Neuronal stem cell (in vitro differentiated cells): ENCODE measurements around the gene TMEM9.
A peak's percentile ranks its signal among the peaks of the same experiment; 100 is the strongest.

Source experiments
- DNase-seq: peaks from one replicate; pipeline ENCODE4 v3.0.0-alpha.2; 2013; ENCODE audit warnings: low spot score
- H2AFZ ChIP-seq: one replicate; pipeline ENCODE4 v1.6.1; 2013; ENCODE audit warnings: mild to moderate bottlenecking, low read length, inconsistent platforms
- H2AK5ac ChIP-seq: 2 replicates; pipeline ENCODE4 v1.6.1; 2013; ENCODE audit warnings: low read depth, mild to moderate bottlenecking, inconsistent platforms, low read length, moderate library complexity, mixed read lengths
- H2BK120ac ChIP-seq: 2 replicates; pipeline ENCODE4 v1.6.1; 2013; ENCODE audit warnings: low read depth, mild to moderate bottlenecking, inconsistent platforms, low read length, moderate library complexity, mixed read lengths
- H2BK12ac ChIP-seq: one replicate; pipeline ENCODE4 v1.6.1; 2013; ENCODE audit warnings: low read length, inconsistent platforms
- H2BK15ac ChIP-seq: 2 replicates; pipeline ENCODE4 v1.6.1; 2013; ENCODE audit warnings: mild to moderate bottlenecking, low read length, inconsistent platforms, mixed read lengths
- H2BK5ac ChIP-seq: one replicate; pipeline ENCODE4 v1.6.1; 2013; ENCODE audit warnings: inconsistent platforms, mild to moderate bottlenecking, low read length, moderate library complexity
- H3K14ac ChIP-seq: one replicate; pipeline ENCODE4 v1.6.1; 2013; ENCODE audit warnings: low read length, inconsistent platforms
- H3K18ac ChIP-seq: 2 replicates; pipeline ENCODE4 v1.6.1; 2013; ENCODE audit warnings: low read length, inconsistent platforms
- H3K23ac ChIP-seq: 2 replicates; pipeline ENCODE4 v1.6.1; 2013; ENCODE audit warnings: low read depth, mild to moderate bottlenecking, mixed read lengths, low read length, inconsistent platforms; ENCODE audit not compliant: poor library complexity
- H3K27ac ChIP-seq: replicated peaks from 3 replicates; pipeline ENCODE4 v1.5.1; 2013; ENCODE audit warnings: low read length, inconsistent platforms
- H3K27me3 ChIP-seq, 3 experiments: 2 replicates each; pipeline ENCODE4 v1.6.1; 2013; ENCODE audit warnings: low read length in 3 of 3, mild to moderate bottlenecking in 2 of 3, inconsistent platforms in 1 of 3, low read depth in 1 of 3, mixed read lengths in 1 of 3, moderate library complexity in 1 of 3; ENCODE audit not compliant: control insufficient read depth in 3 of 3, insufficient read depth in 3 of 3
- H3K36me3 ChIP-seq, 2 donors: replicated peaks in 1 of 2; 2 replicates each; pipeline ENCODE4 v1.6.1; 2013; ENCODE audit warnings: low read length in 2 of 2; ENCODE audit not compliant: control insufficient read depth in 2 of 2, insufficient read depth in 2 of 2
- H3K4ac ChIP-seq: 2 replicates; pipeline ENCODE4 v1.6.1; 2013; ENCODE audit warnings: inconsistent platforms, mild to moderate bottlenecking, low read length, moderate library complexity
- H3K4me1 ChIP-seq, 2 donors: 1 replicate in 1 of 2; 2 replicates in 1 of 2; pipeline ENCODE4 v1.6.1; 2013; ENCODE audit warnings: low read length in 2 of 2, low read depth in 1 of 2; ENCODE audit not compliant: control insufficient read depth in 2 of 2, insufficient read depth in 1 of 2
- H3K4me2 ChIP-seq: one replicate; pipeline ENCODE4 v1.6.1; 2013; ENCODE audit warnings: mild to moderate bottlenecking, low read length, inconsistent platforms; ENCODE audit not compliant: insufficient read depth, poor library complexity, severe bottlenecking
- H3K4me3 ChIP-seq, 2 donors: 2 replicates each; pipeline ENCODE4 v1.5.1; 2013; ENCODE audit warnings: low read length in 2 of 2, mild to moderate bottlenecking in 2 of 2, inconsistent platforms in 1 of 2, moderate library complexity in 1 of 2
- H3K79me1 ChIP-seq: one replicate; pipeline ENCODE4 v1.6.1; 2013; ENCODE audit warnings: low read depth, mild to moderate bottlenecking, inconsistent platforms, low read length, moderate library complexity
- H3K9ac ChIP-seq: one replicate; pipeline ENCODE4 v1.6.1; 2013; ENCODE audit warnings: mild to moderate bottlenecking, low read depth, low read length, inconsistent platforms; ENCODE audit not compliant: poor library complexity
- H3K9me3 ChIP-seq, 2 donors: replicated peaks in 1 of 2; 2 replicates each; pipeline versions ENCODE3 to v1.6.1; 2013; ENCODE audit warnings: low read length in 2 of 2, mild to moderate bottlenecking in 2 of 2, inconsistent platforms in 1 of 2, low read depth in 1 of 2, mixed read lengths in 1 of 2, moderate library complexity in 1 of 2; ENCODE audit not compliant: control insufficient read depth in 2 of 2, insufficient read depth in 1 of 2
- H4K8ac ChIP-seq: one replicate; pipeline ENCODE4 v1.6.1; 2013; ENCODE audit warnings: low read depth, mild to moderate bottlenecking, inconsistent platforms, low read length, moderate library complexity
- H4K91ac ChIP-seq: one replicate; pipeline ENCODE4 v1.6.1; 2013; ENCODE audit warnings: low read length, low read depth, mild to moderate bottlenecking, inconsistent platforms; ENCODE audit not compliant: poor library complexity
- WGBS, 2 donors: extraction: QIAGEN DNeasy Blood & Tissue Kit; methylation state at CpG; one replicate each; pipeline ENCODE4 v1.1.7; 2013; ENCODE audit warnings: missing lambda C conversion rate in 2 of 2, mixed read lengths in 1 of 2; ENCODE audit not compliant: insufficient read length in 2 of 2, insufficient replicate concordance in 1 of 2; ENCODE audit errors: extremely low coverage in 2 of 2; 5-methylcytosine and 5-hydroxymethylcytosine counted together

The TMEM9 gene

DNA sequence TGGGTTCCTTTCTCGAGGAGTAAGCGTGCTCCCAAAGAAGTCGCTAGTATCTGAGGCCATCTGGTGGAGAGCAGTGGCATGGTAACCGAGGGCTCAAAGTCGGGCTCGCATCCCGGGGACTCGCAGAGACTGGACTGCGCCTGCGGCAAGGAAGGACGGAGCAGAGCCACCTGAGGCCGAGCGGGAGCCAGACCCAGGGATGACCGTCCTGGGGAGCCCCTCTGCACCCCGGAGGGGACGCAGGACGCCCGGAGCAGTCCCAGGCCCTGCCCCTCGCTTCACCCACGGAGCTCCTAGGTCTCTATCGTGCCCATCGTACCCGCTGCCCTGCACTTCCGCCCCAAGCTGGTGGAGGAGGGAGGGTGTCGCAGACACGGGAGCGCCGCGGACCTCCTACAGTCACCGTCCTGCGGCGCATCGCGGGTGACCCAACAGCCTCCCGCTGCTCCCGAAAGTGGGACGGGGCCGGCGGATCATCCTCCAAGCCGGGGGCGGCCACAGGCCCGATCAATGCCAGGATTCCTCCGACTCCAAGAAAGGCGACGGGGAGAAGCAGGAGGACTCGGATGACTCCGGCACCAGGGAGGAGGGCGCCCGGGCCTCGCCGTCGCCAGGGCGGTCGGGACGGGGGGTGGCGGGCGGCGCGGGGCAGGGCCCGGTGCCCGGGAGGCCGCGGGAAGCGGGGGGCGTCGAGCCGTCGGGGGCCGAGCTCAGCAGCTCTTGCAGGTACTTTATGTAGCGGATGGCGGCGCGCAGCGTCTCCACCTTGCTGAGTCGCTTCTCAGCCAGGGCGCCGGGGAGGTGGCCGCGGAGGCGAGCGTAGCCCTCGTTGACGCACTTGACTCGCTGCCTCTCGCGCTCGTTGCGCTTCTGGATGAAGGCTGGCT is 39.8 kb downstream of the TMEM9 start:
- H3K18ac ChIP-seq: peak overlapping the region; percentile 97
- peak overlapping the region; percentile 96 for H2AFZ ChIP-seq
- H2BK5ac ChIP-seq: no peak overlapping the region
- H3K27me3 ChIP-seq: peaks cover 0 to 18% (median 11%) of the 10 kb centered on the region in 3 experiments
- no peaks in the 10 kb centered on the region for H3K9me3 ChIP-seq
- no CpG with 5 or more reads among the region's 88 CpGs for WGBS, 2 donors
- peaks cover 7 to 10% of the 10 kb centered on the region in 2 donors for H3K4me1 ChIP-seq
- H3K36me3 ChIP-seq: no peaks in the 10 kb centered on the region
- H3K14ac ChIP-seq: peak overlapping the region; percentile 92
- DNase-seq: peak; percentile 88
- H4K8ac ChIP-seq: peak overlapping the region; percentile 19
- H4K91ac ChIP-seq: no peak overlapping the region
- peak overlapping the region; percentile 77 for H2BK15ac ChIP-seq
- H3K9ac ChIP-seq: peak overlapping the region; percentile 92
- no peak overlapping the region for H2BK120ac ChIP-seq
- peak overlapping the region; percentile 83 for H3K23ac ChIP-seq
- H3K79me1 ChIP-seq: no peaks in the 10 kb centered on the region
- H2BK12ac ChIP-seq: no peak overlapping the region
- H3K4me2 ChIP-seq: peak overlapping the region; percentile 86
- peak overlapping the region; percentile 59 for H2AK5ac ChIP-seq
- peak overlapping the region; percentile 86 for H3K4ac ChIP-seq
- H3K4me3 ChIP-seq: peak overlapping the region; percentile 44 to 92
- H3K27ac ChIP-seq: no peak overlapping the region

DNA sequence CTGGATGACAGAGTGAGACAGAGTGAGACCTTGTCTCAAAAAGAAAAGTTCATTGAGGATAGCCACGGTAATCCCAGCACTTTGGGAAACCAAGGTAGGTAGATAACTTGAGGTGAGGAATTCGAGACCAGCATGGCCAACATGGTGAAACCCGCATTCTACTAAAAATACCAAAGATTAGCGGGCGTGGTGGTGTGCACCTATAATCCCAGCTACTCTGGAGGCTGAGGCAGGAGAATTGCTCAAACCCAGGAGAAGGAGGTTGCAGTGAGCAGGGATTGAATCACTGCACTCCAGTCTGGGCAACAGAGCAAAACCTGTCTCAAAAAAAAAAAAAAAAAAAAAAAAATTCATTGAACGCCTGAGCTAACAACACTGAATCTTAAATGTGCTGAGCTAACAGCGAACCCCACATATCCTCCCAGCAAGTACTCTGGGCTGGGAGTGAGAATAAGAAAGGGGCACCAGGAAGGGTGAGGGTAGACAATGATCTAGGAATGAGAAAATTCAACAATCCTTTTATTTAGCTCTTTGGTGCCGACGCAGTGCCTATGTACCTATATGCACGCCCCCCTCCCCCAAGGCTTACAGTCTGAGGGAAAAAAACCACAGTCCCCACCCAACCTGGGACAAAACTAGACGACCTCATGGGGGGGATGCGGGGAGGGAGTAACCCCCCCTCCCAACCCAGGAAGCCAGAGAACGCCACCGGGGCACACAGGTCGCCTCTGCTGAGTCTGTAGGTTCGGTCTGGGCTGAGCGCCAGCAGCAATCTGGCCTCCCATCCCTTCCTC is 40.6 kb downstream of the TMEM9 start:
- Histone ChIP-seq H3K27ac (no peak overlapping the region), H2AFZ (peak overlapping the region; percentile 96), H3K79me1 (no peaks in the 10 kb centered on the region), H4K8ac (no peak overlapping the region), H3K18ac (peak overlapping the region; percentile 81), H3K14ac (no peak overlapping the region), H3K9ac (no peak overlapping the region), H4K91ac (no peak overlapping the region), H3K4me1 (peaks cover 7 to 12% of the 10 kb centered on the region in 2 donors), H3K4ac (peak overlapping the region; percentile 77), H2BK15ac (peak overlapping the region; percentile 88), H3K4me3 (no peak overlapping the region), H3K9me3 (no peaks in the 10 kb centered on the region), H3K4me2 (peak overlapping the region; percentile 86), H2AK5ac (no peak overlapping the region), H3K36me3 (no peaks in the 10 kb centered on the region), H3K27me3 (peaks cover 0 to 18% (median 11%) of the 10 kb centered on the region in 3 experiments), H2BK12ac (no peak overlapping the region), H2BK5ac (no peak overlapping the region), H3K23ac (no peak overlapping the region), H2BK120ac (no peak overlapping the region)
- no peak for DNase-seq
- WGBS, 2 donors: no CpG with 5 or more reads among the region's 17 CpGs

DNA sequence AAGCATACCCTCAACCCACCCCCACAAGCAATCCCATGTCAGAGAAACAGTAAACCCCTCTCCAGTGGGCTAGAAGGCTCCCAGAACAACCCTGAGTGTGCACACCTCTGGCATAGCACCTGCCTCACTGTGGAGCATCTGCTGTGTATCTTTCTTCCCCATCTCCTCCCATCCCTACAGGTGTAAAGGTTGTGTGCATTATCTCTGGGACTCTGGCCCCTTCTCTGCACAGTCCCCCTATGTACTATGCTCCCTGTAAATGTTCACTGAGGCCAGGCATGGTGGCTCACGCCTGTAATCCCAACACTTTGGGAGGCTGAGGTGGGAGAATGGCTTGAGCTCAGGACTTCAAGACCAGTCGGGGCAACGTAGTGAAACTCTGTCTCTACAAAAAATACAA is 41.3 kb downstream of the TMEM9 start:
- Histone ChIP-seq H3K18ac (no peak overlapping the region), H2AK5ac (no peak overlapping the region), H3K4me1 (peaks cover 13 to 14% of the 10 kb centered on the region in 2 donors), H4K91ac (no peak overlapping the region), H2BK5ac (no peak overlapping the region), H4K8ac (no peak overlapping the region), H2BK15ac (no peak overlapping the region), H3K14ac (no peak overlapping the region), H3K9ac (no peak overlapping the region), H3K27me3 (peaks cover 0 to 18% (median 11%) of the 10 kb centered on the region in 3 experiments), H3K4me3 (no peak overlapping the region), H3K27ac (no peak overlapping the region), H2BK12ac (no peak overlapping the region), H3K4me2 (no peak overlapping the region), H3K79me1 (no peaks in the 10 kb centered on the region), H2AFZ (no peak overlapping the region), H3K4ac (no peak overlapping the region), H3K23ac (no peak overlapping the region), H2BK120ac (no peak overlapping the region), H3K9me3 (no peaks in the 10 kb centered on the region), H3K36me3 (no peaks in the 10 kb centered on the region)
- no CpG with 5 or more reads among the region's 3 CpGs for WGBS, 2 donors
- DNase-seq: no peak
